ENCODE results near the gene CD200. TPM values are rescaled to one million over a fixed set of nuclear protein-coding genes. Genes with fewer than 3 reads are reported as not detected.

CD200 gene
- total RNA-seq, 2 donors from 2014 or later: 49.2 to 58.6 TPM

DNA sequence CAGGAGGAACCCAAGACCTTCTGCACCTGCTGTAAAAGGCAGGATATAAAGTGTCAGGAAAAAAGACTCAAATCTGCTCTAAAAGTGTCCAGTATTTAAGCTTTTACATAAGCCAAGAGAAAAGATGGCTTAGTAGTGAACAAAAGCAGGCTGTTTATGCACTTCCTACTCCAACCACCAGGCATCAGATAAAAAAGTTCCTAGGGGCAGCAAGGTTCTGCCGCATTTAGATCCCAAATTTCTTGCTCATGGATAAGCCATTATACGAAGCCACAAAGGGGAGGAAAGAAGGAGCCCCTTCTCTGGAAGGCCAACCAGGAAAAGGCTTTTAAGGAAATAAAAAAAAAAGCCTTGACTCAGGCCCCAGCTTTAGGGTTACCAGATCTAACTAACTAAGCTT lies 28.3 kb upstream of the CD200 start:
- TF ChIP-seq, protein P1, sequence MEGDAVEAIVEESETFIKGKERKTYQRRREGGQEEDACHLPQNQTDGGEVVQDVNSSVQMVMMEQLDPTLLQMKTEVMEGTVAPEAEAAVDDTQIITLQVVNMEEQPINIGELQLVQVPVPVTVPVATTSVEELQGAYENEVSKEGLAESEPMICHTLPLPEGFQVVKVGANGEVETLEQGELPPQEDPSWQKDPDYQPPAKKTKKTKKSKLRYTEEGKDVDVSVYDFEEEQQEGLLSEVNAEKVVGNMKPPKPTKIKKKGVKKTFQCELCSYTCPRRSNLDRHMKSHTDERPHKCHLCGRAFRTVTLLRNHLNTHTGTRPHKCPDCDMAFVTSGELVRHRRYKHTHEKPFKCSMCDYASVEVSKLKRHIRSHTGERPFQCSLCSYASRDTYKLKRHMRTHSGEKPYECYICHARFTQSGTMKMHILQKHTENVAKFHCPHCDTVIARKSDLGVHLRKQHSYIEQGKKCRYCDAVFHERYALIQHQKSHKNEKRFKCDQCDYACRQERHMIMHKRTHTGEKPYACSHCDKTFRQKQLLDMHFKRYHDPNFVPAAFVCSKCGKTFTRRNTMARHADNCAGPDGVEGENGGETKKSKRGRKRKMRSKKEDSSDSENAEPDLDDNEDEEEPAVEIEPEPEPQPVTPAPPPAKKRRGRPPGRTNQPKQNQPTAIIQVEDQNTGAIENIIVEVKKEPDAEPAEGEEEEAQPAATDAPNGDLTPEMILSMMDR (conservative IDR thresholded peaks at IDR 0.05): peak; percentile 71
- H3K36me3 Mint-ChIP-seq (ENCODE audit: low read depth): no peaks in the 10 kb centered on the region
- no peaks in the 10 kb centered on the region for H3K27me3 Mint-ChIP-seq (ENCODE audit: insufficient read depth)
- Histone ChIP-seq H3K4me3 (ENCODE audit: low read length) (no peak overlapping the region), H3K27me3 (ENCODE audit: control insufficient read depth, insufficient read depth, low read length, poor library complexity, severe bottlenecking) (no peaks in the 10 kb centered on the region), H3K9me3 (ENCODE audit: control insufficient read depth, low read length) (peaks cover 22% of the 10 kb centered on the region), H3K9ac (ENCODE audit: extremely low read depth, low read length, poor library complexity, severe bottlenecking) (no peak overlapping the region), H3K4me1 (ENCODE audit: control insufficient read depth, insufficient read depth, low read length) (peaks cover 13% of the 10 kb centered on the region), H3K27ac (ENCODE audit: low read depth, low read length) (peak overlapping the region; percentile 90), H3K36me3 (ENCODE audit: control insufficient read depth, insufficient read depth, low read length) (no peaks in the 10 kb centered on the region)
- 60 to 85% methylated on average over 1 to 2 of the region's 2 CpGs for WGBS, 2 experiments (ENCODE audit: insufficient coverage in 1 of 2, insufficient read length in 1 of 2)
- H3K4me3 Mint-ChIP-seq: no peak overlapping the region
- no peak overlapping the region for H3K27ac Mint-ChIP-seq
- H3K4me1 Mint-ChIP-seq: peaks cover 26% of the 10 kb centered on the region
- peaks cover 6% of the 10 kb centered on the region for H3K9me3 Mint-ChIP-seq
- DNase-seq: peak; percentile 52

DNA sequence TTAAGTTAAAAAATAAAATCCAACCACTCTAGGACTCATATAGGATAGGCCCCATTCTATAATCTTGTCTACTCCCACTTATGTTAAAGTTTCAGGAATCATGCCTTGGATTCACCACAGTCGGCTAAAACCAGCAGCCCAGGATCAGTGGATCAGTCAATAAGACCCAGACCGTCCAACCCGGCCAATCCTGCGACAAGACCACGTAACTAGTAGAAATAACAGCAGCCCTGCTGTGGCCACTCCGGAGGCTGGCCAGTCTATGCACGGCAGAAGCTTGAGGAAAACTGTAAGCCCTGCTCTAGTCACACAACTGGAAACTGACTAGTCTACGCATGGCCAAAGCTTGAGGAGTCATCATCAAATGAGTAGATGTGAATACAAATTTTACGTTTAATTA lies 26.1 kb upstream of the CD200 start:
- no peak for DNase-seq
- Mint-ChIP-seq H3K27ac (no peak overlapping the region), H3K9me3 (peaks cover 6% of the 10 kb centered on the region), H3K36me3 (ENCODE audit: low read depth) (no peaks in the 10 kb centered on the region), H3K4me3 (no peak overlapping the region), H3K27me3 (ENCODE audit: insufficient read depth) (no peaks in the 10 kb centered on the region), H3K4me1 (peaks cover 26% of the 10 kb centered on the region)
- Histone ChIP-seq H3K4me3 (ENCODE audit: low read length) (no peak overlapping the region), H3K27me3 (ENCODE audit: control insufficient read depth, insufficient read depth, low read length, poor library complexity, severe bottlenecking) (no peaks in the 10 kb centered on the region), H3K9me3 (ENCODE audit: control insufficient read depth, low read length) (peaks cover 9% of the 10 kb centered on the region), H3K4me1 (ENCODE audit: control insufficient read depth, insufficient read depth, low read length) (peaks cover 13% of the 10 kb centered on the region), H3K27ac (ENCODE audit: low read depth, low read length) (no peak overlapping the region), H3K9ac (ENCODE audit: extremely low read depth, low read length, poor library complexity, severe bottlenecking) (no peak overlapping the region), H3K36me3 (ENCODE audit: control insufficient read depth, insufficient read depth, low read length) (no peaks in the 10 kb centered on the region)
- TF ChIP-seq, protein P1 (conservative IDR thresholded peaks at IDR 0.05): no peak
- WGBS, 2 experiments (ENCODE audit: insufficient coverage in 1 of 2, insufficient read length in 1 of 2): 88 to 92% methylated on average over 7 to 8 of the region's 9 CpGs

DNA sequence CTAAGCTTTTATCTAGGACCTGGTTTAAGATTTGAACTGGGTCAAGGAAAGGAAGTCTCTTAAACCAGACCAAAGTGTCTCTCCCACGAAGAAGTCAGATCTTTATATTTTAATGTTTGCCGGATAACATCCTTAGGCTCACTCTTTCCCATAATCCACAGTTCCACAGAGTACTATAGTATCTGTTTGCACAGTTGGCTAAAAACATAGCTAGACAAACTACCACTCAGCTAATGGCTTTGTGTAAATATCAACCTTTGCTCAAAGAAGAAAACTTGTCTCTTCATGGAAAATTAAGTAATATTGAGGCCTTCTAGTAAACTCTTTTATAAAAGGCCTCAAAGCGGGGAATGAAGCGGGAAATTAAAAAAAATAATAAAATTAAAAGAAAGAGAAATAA lies 25.4 kb upstream of the CD200 start:
- Histone ChIP-seq H3K4me1 (ENCODE audit: control insufficient read depth, insufficient read depth, low read length) (peaks cover 11% of the 10 kb centered on the region), H3K27ac (ENCODE audit: low read depth, low read length) (no peak overlapping the region), H3K9ac (ENCODE audit: extremely low read depth, low read length, poor library complexity, severe bottlenecking) (no peak overlapping the region), H3K9me3 (ENCODE audit: control insufficient read depth, low read length) (peaks cover 1% of the 10 kb centered on the region), H3K27me3 (ENCODE audit: control insufficient read depth, insufficient read depth, low read length, poor library complexity, severe bottlenecking) (no peaks in the 10 kb centered on the region), H3K36me3 (ENCODE audit: control insufficient read depth, insufficient read depth, low read length) (no peaks in the 10 kb centered on the region), H3K4me3 (ENCODE audit: low read length) (no peak overlapping the region)
- H3K27ac Mint-ChIP-seq: no peak overlapping the region
- H3K4me1 Mint-ChIP-seq: peaks cover 26% of the 10 kb centered on the region
- H3K9me3 Mint-ChIP-seq: no peaks in the 10 kb centered on the region
- no peaks in the 10 kb centered on the region for H3K36me3 Mint-ChIP-seq (ENCODE audit: low read depth)
- TF ChIP-seq, protein P1 (conservative IDR thresholded peaks at IDR 0.05): no peak
- H3K4me3 Mint-ChIP-seq: no peak overlapping the region
- WGBS, 2 experiments (ENCODE audit: insufficient coverage in 1 of 2, insufficient read length in 1 of 2): 88 to 97% methylated on average over 2 to 3 of the region's 4 CpGs
- no peaks in the 10 kb centered on the region for H3K27me3 Mint-ChIP-seq (ENCODE audit: insufficient read depth)
- DNase-seq: no peak

Data from endodermal cell (in vitro differentiated cells).